GM12878 (cell line): ENCODE data around the gene NGFR.

Experiments
- CBX3 ChIP-seq: fragments of 200-600 bp; sonication (generic); IDR thresholded peaks from 2 replicates; pipeline ENCODE4 v1.6.1; 2016; ENCODE audit warnings: low read depth, borderline replicate concordance
- CREB1 ChIP-seq: IDR thresholded peaks from 2 replicates; pipeline ENCODE4 v1.6.1; 2012; ENCODE audit warnings: low read depth, mild to moderate bottlenecking, inconsistent platforms
- GABPA ChIP-seq: IDR thresholded peaks from 2 replicates; pipeline ENCODE4 v1.6.1; 2014; ENCODE audit warnings: antibody characterized with exemption, low read depth, mild to moderate bottlenecking, inconsistent platforms
- MEF2A ChIP-seq: IDR thresholded peaks from 2 replicates; pipeline ENCODE4 v1.6.1; 2011; ENCODE audit warnings: low read depth, mild to moderate bottlenecking, low read length, moderate library complexity; ENCODE audit not compliant: insufficient read depth
- POLR2A ChIP-seq: IDR thresholded peaks from 2 replicates; pipeline ENCODE4 v1.6.1; 2011; ENCODE audit warnings: low read depth, mild to moderate bottlenecking, low read length
- SMAD1 ChIP-seq: fragments of 450-650 bp; IDR thresholded peaks from 2 replicates; pipeline ENCODE4 v1.6.1; 2018; ENCODE audit warnings: mild to moderate bottlenecking, low read depth; ENCODE audit not compliant: partially characterized antibody
- TCF3 ChIP-seq: IDR thresholded peaks from 2 replicates; pipeline ENCODE4 v1.6.1; 2012; ENCODE audit warnings: low read depth, mild to moderate bottlenecking, low read length, borderline replicate concordance; ENCODE audit not compliant: insufficient read depth
- TF ChIP-seq, protein P1 (sequence below): fragments of 450-650 bp; IDR thresholded peaks from 2 replicates; pipeline ENCODE4 v1.6.1; 2016; ENCODE audit warnings: mild to moderate bottlenecking

DNA sequence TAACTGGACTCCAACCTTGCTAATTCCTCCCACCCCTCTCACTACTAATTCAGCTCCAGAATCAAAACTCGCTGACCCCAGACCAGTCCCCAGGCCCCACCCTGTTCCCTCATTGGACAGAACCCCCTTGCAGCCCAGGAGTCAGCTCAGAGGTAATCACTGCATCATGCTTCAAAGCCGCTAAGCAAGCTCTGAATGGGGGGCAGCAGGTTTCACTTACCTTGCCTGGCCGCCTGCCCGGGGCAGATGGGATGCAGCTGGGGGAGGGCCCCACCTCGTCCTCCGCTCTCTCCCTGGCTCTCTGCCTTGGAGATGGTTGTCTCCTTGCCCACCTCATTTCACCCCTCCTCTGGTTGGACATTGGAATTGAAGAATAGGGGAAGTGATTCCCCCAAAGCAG lies 4.8 kb upstream of the NGFR start:
- TF ChIP-seq CREB1 (no peak), MEF2A (no peak), TCF3 (no peak), POLR2A (no peak), CBX3 (no peak), SMAD1 (no peak), GABPA (no peak)
- TF ChIP-seq, protein P1, sequence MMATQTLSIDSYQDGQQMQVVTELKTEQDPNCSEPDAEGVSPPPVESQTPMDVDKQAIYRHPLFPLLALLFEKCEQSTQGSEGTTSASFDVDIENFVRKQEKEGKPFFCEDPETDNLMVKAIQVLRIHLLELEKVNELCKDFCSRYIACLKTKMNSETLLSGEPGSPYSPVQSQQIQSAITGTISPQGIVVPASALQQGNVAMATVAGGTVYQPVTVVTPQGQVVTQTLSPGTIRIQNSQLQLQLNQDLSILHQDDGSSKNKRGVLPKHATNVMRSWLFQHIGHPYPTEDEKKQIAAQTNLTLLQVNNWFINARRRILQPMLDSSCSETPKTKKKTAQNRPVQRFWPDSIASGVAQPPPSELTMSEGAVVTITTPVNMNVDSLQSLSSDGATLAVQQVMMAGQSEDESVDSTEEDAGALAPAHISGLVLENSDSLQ, result no peak
